HUDEP-2 (cell line): Measurements from ENCODE around the gene TBC1D9.

Experiments used
- DNase-seq, 76 experiments: peaks; one replicate each; lab custom pipeline; 2025; ENCODE audit not compliant: unreplicated experiment in 76 of 76; lab: John Stamatoyannopoulos, UW

TBC1D9 gene

DNA sequence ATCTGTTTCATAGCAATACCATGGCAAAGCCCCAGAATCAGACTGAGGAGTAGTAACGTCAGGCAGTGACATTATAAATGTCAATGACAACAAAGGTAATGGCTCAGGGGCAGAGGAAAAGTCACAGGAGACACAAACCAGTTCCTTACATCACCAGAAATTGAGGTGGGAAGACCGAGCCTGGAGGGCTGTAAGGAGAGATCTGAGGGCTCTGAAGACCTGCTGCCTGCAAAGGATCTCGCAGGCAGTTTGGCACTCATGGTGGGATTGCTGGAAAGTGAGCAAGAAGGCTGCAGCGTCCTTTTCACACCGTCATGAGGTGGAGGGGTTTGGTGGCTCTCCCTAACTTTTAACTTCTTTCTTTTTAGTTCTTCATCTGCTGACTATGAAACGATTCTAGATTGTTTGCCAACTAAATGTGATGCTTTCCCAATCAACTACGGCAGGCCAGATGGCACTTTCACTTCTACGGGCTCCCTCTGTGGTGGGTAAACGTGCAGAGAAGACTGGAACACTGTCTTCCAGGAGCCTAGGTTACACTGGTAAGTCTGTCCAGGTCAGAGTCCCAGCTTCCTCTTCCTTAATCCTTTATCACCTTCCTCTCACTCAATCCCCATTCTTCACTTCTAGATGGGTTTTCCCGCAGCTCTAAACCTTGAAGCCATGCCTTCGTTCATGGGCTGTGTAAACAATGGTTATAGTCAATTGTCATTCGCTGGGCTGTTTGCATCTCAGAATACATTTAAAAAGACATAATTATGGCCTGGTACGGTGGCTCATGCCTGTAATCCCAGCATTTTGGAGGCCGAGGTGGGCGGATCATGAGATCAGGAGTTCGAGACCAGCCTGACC lies 58.2 kb downstream of the TBC1D9 start:
- DNase-seq, result no peak

DNA sequence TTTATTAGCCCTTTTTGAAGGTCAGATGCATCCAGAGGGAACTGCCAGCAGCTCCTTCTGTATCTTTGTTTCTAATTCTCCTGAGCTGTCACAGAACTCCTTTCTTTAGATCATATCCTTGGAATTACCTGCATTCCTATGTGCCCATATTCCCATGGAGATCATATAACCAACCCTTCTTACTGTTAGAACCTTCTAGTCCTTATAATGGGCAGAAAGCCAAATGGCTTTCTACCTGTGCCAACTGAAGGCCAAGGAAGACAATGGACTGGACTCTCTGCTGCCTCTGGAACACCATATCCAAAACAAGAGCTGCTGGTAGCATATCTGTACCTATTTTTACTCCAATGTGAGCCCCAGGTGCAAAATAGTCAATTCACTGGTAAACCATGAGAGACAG lies 60.7 kb downstream of the TBC1D9 start:
- DNase-seq, result no peak

DNA sequence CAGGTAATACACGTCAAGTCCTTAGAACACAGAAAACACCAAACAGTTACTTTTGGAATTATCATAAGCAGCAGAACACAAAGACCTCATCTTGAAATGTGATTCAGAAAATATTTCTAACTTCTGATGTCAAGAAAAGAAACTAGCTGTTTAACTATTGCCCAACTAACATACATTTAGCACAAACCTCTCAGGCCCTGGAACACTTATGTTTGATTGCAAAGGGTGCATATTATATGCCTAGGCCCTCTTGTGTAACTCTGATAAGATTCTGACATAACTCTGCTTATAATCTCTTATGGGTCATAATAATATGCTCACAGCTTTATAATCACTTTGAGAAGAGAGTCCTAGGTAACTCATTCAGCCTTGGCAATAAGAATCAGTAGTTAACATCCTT lies 62.6 kb downstream of the TBC1D9 start:
- DNase-seq, result no peak

DNA sequence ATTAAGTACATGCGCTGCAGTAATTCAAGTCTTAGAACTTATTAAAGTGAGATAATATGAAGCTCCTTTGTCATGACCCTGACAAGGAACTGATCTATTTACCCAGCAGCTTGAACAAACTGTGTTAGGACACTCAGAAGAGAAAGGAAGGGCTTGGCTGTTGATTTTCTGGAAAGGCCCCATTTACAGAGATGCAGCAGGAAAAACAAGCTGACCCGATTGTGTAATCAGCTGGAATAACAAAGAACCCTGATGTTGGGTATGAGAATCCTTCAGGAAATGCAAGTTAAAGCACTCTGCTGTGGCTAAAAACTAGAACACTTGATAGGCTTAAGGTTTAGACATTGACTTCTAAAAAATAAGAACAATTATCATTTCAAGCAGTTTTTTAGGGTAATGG lies 64.8 kb downstream of the TBC1D9 start:
- no peak for DNase-seq

DNA sequence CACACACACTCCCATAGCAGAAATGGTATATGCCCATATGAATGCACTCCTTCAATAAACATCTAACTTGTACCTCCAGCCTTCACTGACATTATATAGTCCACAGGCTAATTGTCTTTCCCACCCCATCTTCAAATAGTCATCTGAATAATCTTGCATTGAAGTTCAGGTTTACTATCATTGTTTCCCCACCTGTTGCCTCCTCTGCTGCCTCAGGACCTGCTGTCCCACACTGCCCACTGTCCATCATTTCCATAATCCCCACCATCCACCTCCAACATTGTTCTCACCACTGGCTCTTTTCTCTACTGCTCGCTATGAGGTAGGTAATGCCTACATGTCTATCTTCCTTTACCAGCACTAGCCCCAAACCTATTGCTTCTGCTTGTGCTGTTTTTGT lies 66.1 kb downstream of the TBC1D9 start:
- DNase-seq, result no peak

DNA sequence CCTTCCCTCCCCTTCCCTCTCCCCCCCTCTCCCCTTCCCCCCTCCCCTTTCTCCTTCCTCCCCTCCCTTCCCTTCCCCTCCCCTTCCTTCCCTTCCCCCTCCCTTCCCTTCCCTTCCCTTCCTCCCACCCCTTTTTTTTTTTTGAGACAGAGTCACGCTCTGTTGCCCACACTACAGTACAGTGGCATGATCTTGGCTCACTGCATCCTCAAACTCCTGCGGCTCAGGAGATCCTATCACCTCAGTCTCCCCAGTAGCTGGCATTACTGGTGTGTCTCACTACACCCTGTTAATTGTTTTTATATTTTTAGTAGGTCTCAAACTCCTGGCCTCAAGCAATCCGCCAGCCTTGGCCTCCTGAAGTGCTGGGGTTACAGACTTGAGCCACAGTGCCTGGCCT lies 66.6 kb downstream of the TBC1D9 start:
- no peak for DNase-seq

DNA sequence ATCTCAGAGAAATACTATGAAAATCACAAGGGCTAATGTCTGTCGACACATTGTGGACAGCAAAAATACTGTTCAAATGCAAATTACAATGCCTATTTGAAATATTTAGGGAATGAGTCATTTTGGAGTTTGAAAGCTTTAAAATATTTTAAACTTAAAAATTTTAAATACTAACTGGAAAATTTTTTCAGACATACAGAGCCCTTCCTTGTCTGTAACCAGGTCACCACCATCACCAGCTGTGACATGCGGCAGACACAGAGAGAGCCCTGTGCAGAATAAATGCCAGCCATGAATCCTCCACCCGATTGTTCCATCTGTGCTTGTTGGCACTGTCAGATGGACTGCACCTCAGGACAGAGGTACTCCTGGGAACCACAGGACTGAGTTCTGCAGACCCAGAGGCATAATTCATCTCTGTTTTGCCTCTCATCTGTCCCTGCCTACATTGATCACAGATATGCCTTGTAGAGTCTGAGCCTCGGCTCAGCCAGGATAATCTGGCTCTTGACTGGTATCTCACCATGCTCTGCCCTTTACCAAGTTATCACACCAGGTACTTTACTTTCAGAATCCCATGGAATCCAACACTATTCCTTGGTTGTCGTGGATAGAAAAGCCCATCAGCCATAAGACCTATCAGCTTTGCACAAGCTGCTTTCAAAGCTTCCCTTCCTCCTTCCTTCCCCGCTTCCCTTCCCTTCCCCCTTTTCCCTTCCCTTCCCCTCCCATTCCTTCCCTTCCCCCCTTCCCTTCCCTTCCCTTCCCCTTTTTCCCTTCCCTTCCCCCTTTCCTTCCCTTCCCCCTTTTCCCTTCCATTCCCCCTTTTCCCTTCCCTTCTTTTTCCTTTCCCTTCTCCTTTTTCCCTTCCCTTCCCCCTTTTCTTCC lies 67.2 kb downstream of the TBC1D9 start:
- no peak for DNase-seq

DNA sequence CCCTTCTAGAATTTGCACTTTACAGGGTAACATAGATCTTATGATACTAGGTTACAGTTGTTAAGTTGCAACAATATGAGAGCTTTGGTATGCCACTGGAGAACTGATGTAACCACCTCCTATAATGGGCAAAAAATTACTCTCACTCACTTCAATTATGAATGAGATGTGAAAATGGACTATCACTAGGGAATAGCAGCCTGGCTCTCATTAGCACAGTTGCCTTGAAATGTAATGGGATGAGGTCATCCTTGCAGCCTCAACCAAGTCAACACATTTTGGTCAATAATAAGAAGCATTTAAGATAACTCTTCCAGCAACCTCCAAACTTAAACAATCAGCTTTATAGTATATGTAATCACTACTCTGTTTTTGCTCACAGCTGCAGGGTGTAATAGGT lies 69.4 kb downstream of the TBC1D9 start:
- no peak for DNase-seq

DNA sequence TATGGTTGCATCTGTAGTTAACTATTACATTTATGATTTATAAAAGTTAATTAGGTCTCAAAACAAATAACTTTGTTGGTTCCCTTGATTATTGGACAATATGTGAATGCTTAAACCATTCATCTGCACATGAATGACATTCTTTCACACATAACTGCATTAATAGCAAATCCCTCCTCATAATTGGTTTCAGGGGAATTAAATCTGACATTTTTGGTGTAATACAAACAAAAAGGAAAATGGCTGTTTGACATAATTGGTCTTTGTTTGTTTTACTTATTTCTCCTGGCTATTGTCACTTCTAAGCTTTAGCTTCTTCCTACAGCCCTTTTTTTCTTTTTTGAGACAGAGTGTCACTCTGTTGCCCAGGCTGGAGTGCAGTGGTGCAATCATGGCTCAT lies 71.9 kb downstream of the TBC1D9 start:
- DNase-seq, result no peak

DNA sequence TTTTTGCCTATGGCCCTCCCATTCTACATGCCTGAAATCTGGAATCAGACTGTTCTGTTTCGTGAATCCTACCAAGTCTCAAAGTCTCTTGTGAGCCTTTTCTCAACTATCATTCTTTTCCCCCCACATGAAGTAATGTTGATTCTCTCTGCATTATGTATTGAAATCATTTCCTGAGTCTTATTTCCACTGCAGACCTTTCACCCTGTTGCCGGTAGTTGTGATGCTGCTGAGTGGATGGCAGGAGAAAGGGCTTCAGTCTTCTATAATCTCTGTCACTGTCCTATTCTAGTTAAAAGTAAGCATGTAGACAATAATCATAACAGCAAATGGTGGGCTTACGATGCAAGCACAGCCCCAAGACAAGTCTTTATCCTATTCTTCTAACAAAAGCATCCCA lies 75.0 kb downstream of the TBC1D9 start:
- DNase-seq, result no peak

DNA sequence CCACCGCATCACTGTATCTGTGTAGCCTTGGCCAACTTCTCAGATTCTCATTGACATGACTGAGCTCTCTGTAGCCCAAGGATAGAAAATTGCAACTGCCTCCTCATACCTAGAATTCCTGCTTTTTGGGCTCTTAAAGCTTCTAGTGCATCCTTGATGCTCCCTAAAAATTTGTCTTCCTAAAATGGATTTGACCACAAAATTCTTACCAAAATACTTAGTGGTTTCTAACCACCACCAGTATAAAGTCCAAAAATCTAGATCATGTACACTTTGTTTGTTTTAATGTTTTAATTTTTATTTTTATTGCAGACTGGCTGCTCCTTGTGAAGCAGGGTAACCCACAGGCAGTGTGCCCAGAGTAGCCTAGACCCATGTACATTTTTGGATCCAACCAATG lies 75.5 kb downstream of the TBC1D9 start:
- no peak for DNase-seq

DNA sequence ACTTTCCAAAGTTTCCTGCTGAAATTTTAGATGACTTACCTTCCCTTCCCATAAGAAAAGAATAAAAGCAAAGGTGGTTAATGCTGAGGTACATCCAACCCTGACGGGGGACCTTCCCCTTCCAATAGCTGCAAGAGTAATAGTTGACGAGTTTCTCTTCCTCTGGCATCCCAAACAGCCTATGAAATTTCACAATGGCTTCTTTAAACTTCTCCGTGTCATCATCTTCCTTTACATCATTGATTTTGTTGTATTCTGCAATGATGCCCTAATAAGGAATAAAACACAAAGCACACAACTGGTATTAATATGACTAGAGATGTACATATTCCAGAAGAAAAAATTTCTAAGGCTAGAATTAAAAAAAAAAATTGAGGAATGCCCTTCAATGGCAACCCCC lies 76.6 kb downstream of the TBC1D9 start:
- no peak for DNase-seq

DNA sequence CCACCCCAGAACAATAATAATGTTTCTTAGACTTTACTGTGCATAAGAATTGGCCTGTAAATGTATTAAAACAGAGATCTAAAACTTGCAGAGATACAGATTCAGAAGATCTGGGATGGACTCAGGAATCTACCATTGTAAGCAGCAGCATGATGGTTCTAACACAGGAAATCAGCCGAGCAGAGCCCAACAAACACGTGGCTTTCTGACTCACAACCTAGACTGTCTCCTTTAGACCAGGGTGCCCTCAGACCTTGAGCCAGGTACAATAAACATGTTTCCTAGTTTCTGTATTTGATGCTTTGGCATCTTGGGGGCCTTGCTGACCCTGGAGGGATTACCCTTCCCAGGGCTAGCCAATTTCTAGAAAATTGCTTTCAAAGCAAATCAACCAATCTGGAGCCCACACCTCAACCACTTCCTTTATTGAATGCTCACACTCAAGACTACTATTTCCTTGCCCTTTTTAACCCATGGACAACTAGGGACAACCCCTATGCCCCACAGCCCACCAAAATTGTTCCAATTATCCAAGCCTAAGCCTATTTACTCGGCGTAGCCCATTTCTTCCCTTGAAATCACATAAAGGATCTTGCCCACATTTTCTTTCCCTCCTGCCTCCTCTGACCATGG lies 80.5 kb downstream of the TBC1D9 start:
- no peak for DNase-seq

DNA sequence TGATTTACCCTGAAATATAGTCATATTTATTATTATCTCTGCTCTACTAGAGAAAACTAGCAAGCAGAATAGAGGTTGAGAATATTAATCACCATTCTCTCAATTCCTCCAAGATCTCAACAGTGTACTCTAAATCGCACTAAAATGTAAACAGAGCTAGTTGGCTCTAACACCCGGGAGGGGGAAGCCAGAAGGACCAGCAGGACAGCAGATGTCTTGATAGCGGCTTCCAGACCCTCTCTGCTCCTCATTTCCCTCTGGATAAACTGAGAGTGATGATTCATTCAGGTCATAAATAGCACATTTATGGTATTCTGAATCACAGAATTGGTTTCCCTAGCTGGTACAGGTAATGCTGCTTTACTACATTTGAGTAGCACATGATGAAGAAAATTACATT lies 82.5 kb downstream of the TBC1D9 start:
- no peak for DNase-seq

DNA sequence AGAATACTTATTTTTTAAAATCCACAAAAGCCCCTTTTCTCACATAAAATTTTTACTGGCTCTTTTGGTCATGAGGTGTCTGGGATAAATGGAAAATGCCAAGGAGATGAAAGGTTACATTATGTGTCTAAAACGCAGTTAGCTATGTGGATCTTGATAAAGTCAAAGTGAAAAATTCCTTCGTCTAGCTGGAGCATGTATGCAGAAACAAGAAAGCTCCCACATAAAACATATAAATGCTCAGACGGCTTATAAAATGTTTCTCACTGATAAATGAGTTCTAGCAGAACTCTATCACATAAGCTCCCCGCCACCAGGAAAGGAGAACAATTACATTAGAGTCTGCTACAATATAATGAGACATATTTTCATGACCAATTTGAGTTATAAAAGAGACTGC lies 83.8 kb downstream of the TBC1D9 start:
- no peak for DNase-seq

DNA sequence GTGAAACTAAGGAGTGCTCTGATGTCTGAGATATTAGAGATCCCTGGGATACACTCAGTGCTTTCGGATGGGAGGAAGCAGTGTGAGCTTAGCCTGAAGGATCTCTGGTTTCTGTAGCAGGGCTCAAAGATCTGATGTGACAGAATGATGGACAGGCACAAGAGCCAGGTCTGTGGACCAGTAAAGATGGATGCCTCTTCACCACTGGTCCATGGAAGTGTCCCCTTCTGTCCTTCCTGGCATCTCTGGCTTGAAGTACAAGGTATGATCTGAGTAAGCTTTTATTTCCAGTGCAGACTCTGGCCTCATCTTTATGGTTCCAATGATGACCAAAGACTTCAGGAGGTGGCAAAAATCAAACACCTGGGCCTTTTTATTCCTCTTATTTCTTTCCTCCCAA lies 88.1 kb downstream of the TBC1D9 start:
- no peak for DNase-seq

DNA sequence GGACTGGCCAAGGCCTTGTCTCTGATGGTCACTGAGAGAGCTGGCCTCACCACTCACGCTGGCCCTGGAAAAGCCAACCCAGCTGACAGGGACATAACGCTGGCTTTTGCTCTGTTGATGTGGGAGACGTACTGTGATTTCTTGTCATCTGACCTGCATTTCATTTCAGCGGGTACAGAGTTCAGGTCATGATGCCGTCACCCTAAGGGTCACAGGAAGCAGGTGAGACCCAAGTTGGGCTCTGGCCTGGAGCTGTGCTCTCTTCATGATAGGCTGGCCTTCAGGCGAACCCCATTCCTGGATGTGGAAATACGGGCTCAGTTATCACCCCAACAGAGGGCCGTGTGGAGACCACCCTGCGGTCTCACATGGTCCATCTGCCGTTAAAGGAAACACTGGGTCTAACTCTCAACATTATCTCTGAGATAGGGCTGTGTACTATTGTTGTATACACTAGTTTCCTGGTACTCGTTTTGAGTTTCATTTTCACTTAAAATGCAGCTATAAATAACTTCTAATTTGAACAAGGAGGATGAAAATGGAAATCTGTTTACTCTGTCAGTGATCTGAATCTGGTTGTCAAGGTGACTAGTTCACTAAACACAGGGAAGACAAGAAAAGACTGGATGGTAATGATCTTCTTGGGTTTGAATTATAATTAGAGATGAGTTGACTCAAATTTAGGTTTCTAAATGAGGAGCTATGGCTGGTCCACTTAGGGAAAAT lies 89.1 kb downstream of the TBC1D9 start:
- no peak for DNase-seq

DNA sequence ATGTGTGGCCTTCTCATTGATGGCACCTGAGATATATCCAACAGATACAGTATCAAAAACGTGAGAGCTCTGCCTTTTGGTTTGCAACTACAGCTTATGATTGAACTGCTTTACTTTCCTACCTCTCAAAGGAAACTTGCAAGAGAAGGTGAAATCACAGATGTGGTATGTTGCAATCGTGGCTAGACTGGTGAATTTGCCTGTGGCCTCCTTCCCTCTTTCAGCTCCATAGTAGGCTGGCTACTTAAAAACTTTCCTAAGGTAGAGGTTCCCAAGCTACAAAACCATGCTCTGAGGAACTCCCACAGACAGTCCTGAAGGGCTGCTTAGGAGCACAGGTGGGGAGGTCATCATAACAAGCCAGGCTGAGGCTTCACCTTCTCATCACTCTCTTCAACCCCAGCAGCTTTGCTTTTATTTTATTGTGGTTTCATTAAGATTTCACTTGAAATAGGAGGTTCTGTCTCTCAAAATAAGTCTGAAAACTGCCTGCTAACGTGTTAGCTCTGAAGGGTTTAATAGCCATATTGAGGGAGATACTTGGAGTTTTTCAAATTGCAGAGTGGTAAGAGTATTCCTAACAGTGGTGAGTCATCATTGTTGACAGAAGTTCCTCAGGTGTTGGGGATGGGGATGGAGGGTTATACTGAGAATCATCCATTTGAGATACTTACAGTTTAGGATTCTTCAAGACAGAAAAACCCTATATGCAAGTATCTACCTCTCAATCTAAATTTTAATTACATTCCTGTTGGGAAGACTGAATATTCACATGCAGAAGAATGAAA lies 93.9 kb downstream of the TBC1D9 start:
- DNase-seq, result no peak

DNA sequence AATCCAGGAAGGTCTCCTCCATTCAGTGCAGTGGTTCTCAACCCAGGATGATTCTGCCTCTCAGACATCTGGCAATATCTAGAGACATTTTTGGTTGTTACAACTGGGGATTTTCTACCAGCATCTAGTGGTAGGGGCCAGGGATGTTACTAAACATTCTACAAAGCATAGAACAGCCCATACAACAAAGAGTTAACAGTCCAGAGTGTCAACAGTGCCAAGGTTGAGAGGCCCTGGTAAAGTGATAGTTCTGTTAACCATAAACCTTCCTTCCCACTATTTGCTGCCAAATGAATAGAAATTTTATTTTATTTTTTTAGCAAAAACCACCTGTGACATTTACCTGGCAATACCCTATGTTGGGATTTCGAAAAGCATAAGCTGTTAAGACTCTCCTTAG lies 94.6 kb downstream of the TBC1D9 start:
- DNase-seq, result no peak
